HepG2 (cell line): Measurements from ENCODE around the gene PIGBOS1. TPM values are rescaled to one million over a fixed set of nuclear protein-coding genes. Genes with fewer than 3 reads are reported as not detected.

Experiments used
- CC2D1A ChIP-seq: sonication (generic); formaldehyde crosslinking; IDR thresholded peaks from 2 replicates; pipeline ENCODE4 v1.8.1; 2023; ENCODE audit warnings: mild to moderate bottlenecking, missing genetic modification reagents
- DPF2 ChIP-seq: sonication (generic); formaldehyde crosslinking; IDR thresholded peaks from 2 replicates; pipeline ENCODE4 v1.4.0; 2020; ENCODE audit warnings: mild to moderate bottlenecking, low read depth, missing genetic modification reagents, borderline replicate concordance
- ELF4 ChIP-seq: sonication (generic); formaldehyde crosslinking; IDR thresholded peaks from 2 replicates; pipeline ENCODE4 v1.5.0; 2020; ENCODE audit warnings: missing genetic modification reagents, mild to moderate bottlenecking, moderate library complexity, borderline replicate concordance
- HIVEP1 ChIP-seq: sonication (generic); formaldehyde crosslinking; IDR thresholded peaks from 2 replicates; pipeline ENCODE4 v1.4.0; 2020; ENCODE audit warnings: mild to moderate bottlenecking, missing genetic modification reagents
- HOXA9 ChIP-seq: sonication (generic); formaldehyde crosslinking; IDR thresholded peaks from 2 replicates; pipeline ENCODE4 v1.8.1; 2022; ENCODE audit warnings: missing genetic modification reagents, mild to moderate bottlenecking, moderate library complexity, borderline replicate concordance
- KLF9 ChIP-seq: IDR thresholded peaks from 2 replicates; pipeline ENCODE4 v1.6.1; 2016; ENCODE audit warnings: low read depth
- MAFG ChIP-seq: sonication (generic); formaldehyde crosslinking; IDR thresholded peaks from 2 replicates; pipeline ENCODE4 v1.5.1; 2020; ENCODE audit warnings: mild to moderate bottlenecking, missing genetic modification reagents
- MAFK ChIP-seq, 2 experiments: IDR thresholded peaks in 1 of 2; conservative IDR thresholded peaks in 1 of 2; 2 replicates each; pipeline ENCODE4 v1.6.1; 2011; ENCODE audit warnings: improper control_type of control experiment in 2 of 2, low read length in 2 of 2
- SP1 ChIP-seq, 2 experiments: fragments of 450-650 bp in 1 of 2; sonication (generic) in 1 of 2; formaldehyde crosslinking in 1 of 2; IDR thresholded peaks; 2 replicates each; pipeline versions ENCODE4 v1.4.0 to v1.6.1; 2016 to 2020; ENCODE audit warnings: missing genetic modification reagents in 1 of 2
- ZFP37 ChIP-seq: sonication (generic); formaldehyde crosslinking; IDR thresholded peaks from 2 replicates; pipeline ENCODE4 v1.4.0; 2020; ENCODE audit warnings: missing genetic modification reagents, borderline replicate concordance
- ZNF138 ChIP-seq: sonication (generic); formaldehyde crosslinking; IDR thresholded peaks from 2 replicates; pipeline ENCODE4 v1.5.0; 2020; ENCODE audit warnings: mild to moderate bottlenecking, low read depth, missing genetic modification reagents
- ZNF235 ChIP-seq: sonication (generic); formaldehyde crosslinking; IDR thresholded peaks from 2 replicates; pipeline ENCODE4 v1.8.1; 2023; ENCODE audit warnings: mild to moderate bottlenecking, missing genetic modification reagents, borderline replicate concordance
- ZNF3 ChIP-seq: IDR thresholded peaks from 2 replicates; pipeline ENCODE4 v1.7.0; 2017; ENCODE audit warnings: inconsistent platforms
- ZNF350 ChIP-seq: sonication (generic); formaldehyde crosslinking; IDR thresholded peaks from 2 replicates; pipeline ENCODE4 v1.4.0; 2020; ENCODE audit warnings: mild to moderate bottlenecking, low read depth, missing genetic modification reagents, borderline replicate concordance
- ZNF614 ChIP-seq: IDR thresholded peaks from 2 replicates; pipeline ENCODE4 v1.6.1; 2018; ENCODE audit warnings: missing biosample characterization, missing genetic modification reagents, inconsistent platforms, borderline replicate concordance
- polyA plus RNA-seq, 8 experiments: library from polyadenylated mRNA; depleted of rRNA in 3 of 8; stranded (reverse) in 7 of 8; unstranded in 1 of 8; fragments of >200 nt; fragmentation: Illumina TruSeq in 4 of 8; extraction: Trizol in 4 of 8; gene quantifications; 2 replicates each; pipeline versions ENCODE4 v1.2.1 to v1.2.3, GENCODE V29; 2011 to 2016; ENCODE audit warnings: low read depth in 4 of 8, missing spikeins in 1 of 8, mixed read lengths in 1 of 8; ENCODE audit not compliant: insufficient read depth in 1 of 8
- total RNA-seq, 5 experiments: library from RNA; depleted of rRNA; stranded (reverse); fragments of >200 nt; fragmentation: Illumina TruSeq; extraction: Trizol; gene quantifications; 2 replicates each; pipeline ENCODE4 v1.2.3, GENCODE V29; 2016; ENCODE audit warnings: low read depth in 1 of 5
- TF ChIP-seq, protein P1 (sequence below): IDR thresholded peaks from 2 replicates; pipeline ENCODE4 v1.6.1; 2016; ENCODE audit warnings: missing genetic modification reagents, missing compliant biosample characterization
- TF ChIP-seq, protein P2 (sequence below): sonication (generic); formaldehyde crosslinking; IDR thresholded peaks from 2 replicates; pipeline ENCODE4 v1.9.0; 2021; ENCODE audit warnings: missing genetic modification reagents, mild to moderate bottlenecking, borderline replicate concordance
- TF ChIP-seq, protein P3 (sequence below): sonication (generic); formaldehyde crosslinking; IDR thresholded peaks from 2 replicates; pipeline ENCODE4 v1.5.1; 2020; ENCODE audit warnings: missing genetic modification reagents, mild to moderate bottlenecking, borderline replicate concordance
- TF ChIP-seq, protein P4 (sequence below): IDR thresholded peaks from 2 replicates; pipeline ENCODE4 v1.6.1; 2016; ENCODE audit warnings: mild to moderate bottlenecking, missing biosample characterization, missing genetic modification reagents
- TF ChIP-seq, protein P5 (sequence below): sonication (generic); formaldehyde crosslinking; IDR thresholded peaks from 2 replicates; pipeline ENCODE4 v1.5.1; 2020; ENCODE audit warnings: missing genetic modification reagents, mild to moderate bottlenecking, borderline replicate concordance
- TF ChIP-seq, protein P6 (sequence below): sonication (generic); formaldehyde crosslinking; IDR thresholded peaks from 2 replicates; pipeline ENCODE4 v1.5.0; 2020; ENCODE audit warnings: missing genetic modification reagents, mild to moderate bottlenecking, borderline replicate concordance

Gene PIGBOS1
- total and polyA plus RNA-seq, 2 of the 13 experiments (the other 11 are each of a cell fraction or from before 2014, with no cell fraction given): 14.8 to 22.1 TPM

GRCh38 chr15:55318588-55319494, at the start of gene PIGBOS1, which contains the start of gene PIGB (continued):
- TF ChIP-seq, protein P1, sequence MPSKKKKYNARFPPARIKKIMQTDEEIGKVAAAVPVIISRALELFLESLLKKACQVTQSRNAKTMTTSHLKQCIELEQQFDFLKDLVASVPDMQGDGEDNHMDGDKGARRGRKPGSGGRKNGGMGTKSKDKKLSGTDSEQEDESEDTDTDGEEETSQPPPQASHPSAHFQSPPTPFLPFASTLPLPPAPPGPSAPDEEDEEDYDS (CRISPR knock-in tag): peak; percentile 63; the same call in 1 of the 2 replicates
- TF ChIP-seq DPF2 (no peak), CC2D1A (CRISPR knock-in tag) (0 out of 2 replicates have a peak, but pooled peaks have one; percentile 14), HOXA9 (CRISPR knock-in tag) (0 out of 2 replicates have a peak, but pooled peaks have one; percentile 23), ZNF138 (CRISPR knock-in tag) (no peak), ZNF235 (CRISPR knock-in tag) (no peak), ELF4 (CRISPR knock-in tag) (peak; percentile 95), ZFP37 (no peak), SP1 (IDR thresholded peaks at IDR 0.05) (no peak), SP1 (CRISPR knock-in tag; IDR thresholded peaks at IDR 0.05) (no peak; the same call in 1 of the 2 replicates), ZNF3 (CRISPR knock-in tag) (no peak), MAFG (CRISPR knock-in tag) (no peak), ZNF614 (CRISPR knock-in tag) (peak; percentile 81; the same call in 1 of the 2 replicates), HIVEP1 (CRISPR knock-in tag) (peak; percentile 43; the same call in 1 of the 2 replicates), ZNF350 (CRISPR knock-in tag) (peak; percentile 77; the same call in 1 of the 2 replicates), KLF9 (CRISPR knock-in tag) (no peak), MAFK (conservative IDR thresholded peaks at IDR 0.05 in 1 of 2, IDR thresholded peaks at IDR 0.05 in 1 of 2; ENCODE audit: low read length in 2 of 2) (no peak)
- TF ChIP-seq, protein P2, sequence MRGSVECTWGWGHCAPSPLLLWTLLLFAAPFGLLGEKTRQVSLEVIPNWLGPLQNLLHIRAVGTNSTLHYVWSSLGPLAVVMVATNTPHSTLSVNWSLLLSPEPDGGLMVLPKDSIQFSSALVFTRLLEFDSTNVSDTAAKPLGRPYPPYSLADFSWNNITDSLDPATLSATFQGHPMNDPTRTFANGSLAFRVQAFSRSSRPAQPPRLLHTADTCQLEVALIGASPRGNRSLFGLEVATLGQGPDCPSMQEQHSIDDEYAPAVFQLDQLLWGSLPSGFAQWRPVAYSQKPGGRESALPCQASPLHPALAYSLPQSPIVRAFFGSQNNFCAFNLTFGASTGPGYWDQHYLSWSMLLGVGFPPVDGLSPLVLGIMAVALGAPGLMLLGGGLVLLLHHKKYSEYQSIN (CRISPR knock-in tag): no peak
- TF ChIP-seq, protein P3, sequence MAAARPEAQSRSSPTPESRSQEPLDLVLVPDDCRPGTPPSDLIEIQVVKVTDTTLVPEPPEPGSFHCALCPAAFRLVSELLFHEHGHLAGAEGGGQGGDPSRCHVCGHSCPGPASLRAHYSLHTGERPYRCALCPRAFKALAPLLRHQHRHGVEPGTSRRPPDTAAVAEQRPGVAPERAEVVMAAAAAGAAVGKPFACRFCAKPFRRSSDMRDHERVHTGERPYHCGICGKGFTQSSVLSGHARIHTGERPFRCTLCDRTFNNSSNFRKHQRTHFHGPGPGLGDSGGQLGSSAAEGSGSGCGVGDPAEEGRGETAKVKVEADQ (CRISPR knock-in tag): no peak
- TF ChIP-seq, protein P4, sequence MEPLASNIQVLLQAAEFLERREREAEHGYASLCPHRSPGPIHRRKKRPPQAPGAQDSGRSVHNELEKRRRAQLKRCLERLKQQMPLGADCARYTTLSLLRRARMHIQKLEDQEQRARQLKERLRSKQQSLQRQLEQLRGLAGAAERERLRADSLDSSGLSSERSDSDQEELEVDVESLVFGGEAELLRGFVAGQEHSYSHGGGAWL (CRISPR knock-in tag): peak; percentile 84; the same call in 1 of the 2 replicates
- TF ChIP-seq, protein P5, sequence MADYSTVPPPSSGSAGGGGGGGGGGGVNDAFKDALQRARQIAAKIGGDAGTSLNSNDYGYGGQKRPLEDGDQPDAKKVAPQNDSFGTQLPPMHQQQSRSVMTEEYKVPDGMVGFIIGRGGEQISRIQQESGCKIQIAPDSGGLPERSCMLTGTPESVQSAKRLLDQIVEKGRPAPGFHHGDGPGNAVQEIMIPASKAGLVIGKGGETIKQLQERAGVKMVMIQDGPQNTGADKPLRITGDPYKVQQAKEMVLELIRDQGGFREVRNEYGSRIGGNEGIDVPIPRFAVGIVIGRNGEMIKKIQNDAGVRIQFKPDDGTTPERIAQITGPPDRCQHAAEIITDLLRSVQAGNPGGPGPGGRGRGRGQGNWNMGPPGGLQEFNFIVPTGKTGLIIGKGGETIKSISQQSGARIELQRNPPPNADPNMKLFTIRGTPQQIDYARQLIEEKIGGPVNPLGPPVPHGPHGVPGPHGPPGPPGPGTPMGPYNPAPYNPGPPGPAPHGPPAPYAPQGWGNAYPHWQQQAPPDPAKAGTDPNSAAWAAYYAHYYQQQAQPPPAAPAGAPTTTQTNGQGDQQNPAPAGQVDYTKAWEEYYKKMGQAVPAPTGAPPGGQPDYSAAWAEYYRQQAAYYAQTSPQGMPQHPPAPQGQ (CRISPR knock-in tag): no peak
- TF ChIP-seq, protein P6, sequence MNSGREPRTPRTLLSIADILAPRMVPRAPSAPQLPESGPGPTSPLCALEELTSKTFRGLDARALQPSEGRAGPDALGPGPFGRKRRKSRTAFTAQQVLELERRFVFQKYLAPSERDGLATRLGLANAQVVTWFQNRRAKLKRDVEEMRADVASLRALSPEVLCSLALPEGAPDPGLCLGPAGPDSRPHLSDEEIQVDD: peak; percentile 81; the same call in 1 of the 2 replicates
